CD14-positive monocyte (primary cell): Measurements from ENCODE around the gene TOMM40L. TPM values are rescaled to one million over a fixed set of nuclear protein-coding genes. Genes with fewer than 3 reads are reported as not detected.

Experiments used
- DNase-seq, 3 donors: peaks; one replicate each; pipeline ENCODE4 v3.0.0-alpha.2; 2011 to 2022
- H2AFZ ChIP-seq: 2 replicates; pipeline ENCODE4 v1.6.0; 2012; ENCODE audit warnings: mild to moderate bottlenecking, low read depth, low read length, inconsistent platforms; ENCODE audit not compliant: insufficient read depth, poor library complexity, severe bottlenecking
- H3K27ac ChIP-seq, 2 donors: 1 replicate in 1 of 2; 2 replicates in 1 of 2; pipeline ENCODE4 v1.5.1; 2012 to 2013; ENCODE audit warnings: low read length in 2 of 2, control low read depth in 1 of 2, inconsistent platforms in 1 of 2, low read depth in 1 of 2, mild to moderate bottlenecking in 1 of 2
- H3K27me3 ChIP-seq, 2 donors: one replicate each; pipeline versions ENCODE4 v1.6.0 to v1.6.1; 2011 to 2013; ENCODE audit warnings: low read length in 2 of 2; ENCODE audit not compliant: control insufficient read depth in 2 of 2, insufficient read depth in 2 of 2
- H3K36me3 ChIP-seq, 2 donors: replicated peaks in 1 of 2; 1 replicate in 1 of 2; 2 replicates in 1 of 2; pipeline versions ENCODE4 v1.5.1 to v1.6.1; 2012 to 2013; ENCODE audit warnings: low read length in 2 of 2, control low read depth in 1 of 2, inconsistent platforms in 1 of 2, mild to moderate bottlenecking in 1 of 2; ENCODE audit not compliant: insufficient read depth in 2 of 2, control insufficient read depth in 1 of 2
- H3K4me1 ChIP-seq, 2 donors: 1 replicate in 1 of 2; 2 replicates in 1 of 2; pipeline versions ENCODE4 v1.5.1 to v1.6.1; 2012 to 2013; ENCODE audit warnings: low read length in 2 of 2, control low read depth in 1 of 2, inconsistent platforms in 1 of 2, mild to moderate bottlenecking in 1 of 2, moderate library complexity in 1 of 2; ENCODE audit not compliant: insufficient read depth in 2 of 2, control insufficient read depth in 1 of 2
- H3K4me2 ChIP-seq: replicated peaks from 2 replicates; pipeline ENCODE3; 2012; ENCODE audit warnings: low read length, moderate library complexity, mild to moderate bottlenecking; ENCODE audit not compliant: poor library complexity, severe bottlenecking; ENCODE audit errors: extremely low read depth
- H3K4me3 ChIP-seq, 3 experiments: fragments of 200-600 bp in 1 of 3; sonication (generic) in 1 of 3; replicated peaks in 1 of 3; 1 replicate in 2 of 3; 2 replicates in 1 of 3; pipeline ENCODE4 v1.5.1; 2011 to 2013; ENCODE audit warnings: low read length in 3 of 3, mild to moderate bottlenecking in 3 of 3, control low read depth in 2 of 3, low read depth in 2 of 3, inconsistent platforms in 1 of 3, moderate library complexity in 1 of 3
- H3K79me2 ChIP-seq: 2 replicates; pipeline ENCODE4 v1.6.0; 2012; ENCODE audit warnings: mild to moderate bottlenecking, control low read depth, inconsistent platforms, low read length, moderate library complexity; ENCODE audit not compliant: insufficient read depth
- H3K9ac ChIP-seq: 2 replicates; pipeline ENCODE4 v1.6.0; 2017; ENCODE audit warnings: low read length, mild to moderate bottlenecking; ENCODE audit not compliant: insufficient read depth, poor library complexity, severe bottlenecking
- H3K9me3 ChIP-seq, 2 donors: replicated peaks in 1 of 2; 1 replicate in 1 of 2; 2 replicates in 1 of 2; pipeline versions ENCODE4 v1.5.1 to v1.6.1; 2012 to 2013; ENCODE audit warnings: low read length in 2 of 2, control low read depth in 1 of 2; ENCODE audit not compliant: control insufficient read depth in 1 of 2, insufficient read depth in 1 of 2
- H4K20me1 ChIP-seq: 2 replicates; pipeline ENCODE4 v1.6.0; 2012; ENCODE audit warnings: mild to moderate bottlenecking, low read length, control low read depth, moderate library complexity; ENCODE audit not compliant: insufficient read depth
- H3K27ac Mint-ChIP-seq, 7 donors: one replicate each; pipeline ENCODE4 v1.8.0; 2020; ENCODE audit warnings: mild to moderate bottlenecking in 7 of 7, mixed read lengths in 7 of 7, moderate library complexity in 6 of 7, inconsistent platforms in 2 of 7
- H3K27me3 Mint-ChIP-seq, 3 donors: one replicate each; pipeline ENCODE4 v1.8.0; 2021 to 2022; ENCODE audit warnings: low read depth in 3 of 3, mild to moderate bottlenecking in 3 of 3, mixed read lengths in 3 of 3, moderate library complexity in 3 of 3, inconsistent platforms in 1 of 3
- H3K36me3 Mint-ChIP-seq, 2 donors: one replicate each; pipeline ENCODE4 v1.8.0; 2020; ENCODE audit warnings: mixed read lengths in 2 of 2, inconsistent platforms in 1 of 2, mild to moderate bottlenecking in 1 of 2
- H3K4me1 Mint-ChIP-seq: one replicate; pipeline ENCODE4 v1.8.0; 2020; ENCODE audit warnings: mild to moderate bottlenecking, mixed read lengths
- H3K4me3 Mint-ChIP-seq, 2 donors: one replicate each; pipeline ENCODE4 v1.8.0; 2020; ENCODE audit warnings: mild to moderate bottlenecking in 2 of 2, mixed read lengths in 2 of 2, moderate library complexity in 1 of 2
- H3K9me3 Mint-ChIP-seq, 7 donors: one replicate each; pipeline ENCODE4 v1.8.0; 2020 to 2022; ENCODE audit warnings: mixed read lengths in 7 of 7, mild to moderate bottlenecking in 6 of 7, moderate library complexity in 6 of 7, inconsistent platforms in 2 of 7
- CTCF ChIP-seq: fragments of 200-600 bp; IDR thresholded peaks from one replicate; pipeline ENCODE4 v1.8.0; 2022; ENCODE audit warnings: antibody characterized with exemption, mild to moderate bottlenecking
- WGBS: methylation state at CpG from one replicate; pipeline ENCODE4 v1.1.5; 2013; ENCODE audit warnings: missing lambda C conversion rate; ENCODE audit not compliant: insufficient coverage; 5-methylcytosine and 5-hydroxymethylcytosine counted together
- intact Hi-C, 2 donors: fragments of 100-400 bp; cut with micrococcal nuclease; formaldehyde crosslinking; loops; one replicate each; pipeline versions ENCODE4 v1.15.0 to v1.15.1; 2023
- polyA plus RNA-seq, 3 donors: library from polyadenylated mRNA; depleted of rRNA in 1 of 3; unstranded in 2 of 3; stranded (reverse) in 1 of 3; fragments of 300-500 nt in 2 of 3; fragments of >200 nt in 1 of 3; fragmentation: Illumina TruSeq in 2 of 3; gene quantifications; 1 replicate in 2 of 3; 2 replicates in 1 of 3; pipeline ENCODE4 v1.2.3, GENCODE V29; 2012 to 2021

The TOMM40L gene
- polyA plus RNA-seq, 3 donors: 3.8 to 31.5 (median 5.2) TPM

DNA sequence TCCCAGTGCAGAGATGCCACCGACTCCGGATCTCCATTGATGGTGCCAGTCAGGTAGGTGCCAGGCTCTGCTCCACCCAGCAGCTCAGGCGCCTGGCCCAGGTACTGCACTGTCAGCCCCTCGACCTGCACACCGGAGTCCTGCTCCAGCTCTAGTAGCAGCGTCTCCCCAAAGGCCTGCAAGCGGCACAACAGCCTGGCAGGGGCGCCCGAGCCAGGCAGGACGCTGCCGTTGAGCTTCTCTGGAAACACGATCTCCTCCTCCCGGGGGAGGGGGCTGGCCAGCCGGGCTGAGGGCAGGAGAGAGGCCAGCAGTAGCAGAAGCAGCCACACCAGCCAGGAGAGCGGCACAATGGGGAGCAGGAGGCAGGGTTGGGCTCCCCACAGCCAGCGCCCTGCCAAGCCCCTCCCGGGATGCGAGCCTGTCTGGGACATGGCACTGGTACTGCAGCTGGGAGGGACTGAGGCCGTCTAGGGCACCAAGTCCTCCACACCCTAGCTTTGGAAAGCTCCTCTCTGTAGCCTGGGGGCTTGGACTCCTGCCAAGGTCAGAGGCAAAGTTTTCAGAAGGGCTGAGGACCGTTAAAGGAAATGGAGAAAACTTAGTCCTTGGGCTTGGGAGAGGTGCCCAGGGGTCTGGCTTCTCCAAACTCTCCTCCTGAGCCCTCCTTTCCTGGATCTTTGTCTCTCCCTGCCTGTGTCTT, 27.5 kb upstream of the TOMM40L start:
- WGBS: 93% methylated on average over 18 of the region's 20 CpGs

GRCh38 chr1:161198897-161199431, 26.9 kb upstream of the TOMM40L start, which contains the start of gene ADAMTS4:
Gene ADAMTS4, minus strand, starts transcription at chr1:161199054. Its CDS starts 427 bp downstream, at chr1:161198627.
- Mint-ChIP-seq H3K27ac (peak within 1 kb of the TSS in 1 of 7 donors; percentile 5), H3K4me3 (no peak within 1 kb of the TSS), H3K36me3 (peaks cover 2 to 7% of the 10 kb centered on the region in 2 donors), H3K9me3 (no peaks in the 10 kb centered on the region), H3K27me3 (peaks cover 0 to 2% (median 1%) of the 10 kb centered on the region in 3 donors), H3K4me1 (peaks cover 62% of the 10 kb centered on the region)
- Histone ChIP-seq H4K20me1 (no peaks in the 10 kb centered on the region), H3K27ac (no peak within 1 kb of the TSS), H3K9me3 (no peaks in the 10 kb centered on the region), H3K4me1 (peaks cover 56 to 69% of the 10 kb centered on the region in 2 donors), H3K9ac (no peak within 1 kb of the TSS), H3K4me2 (no peak within 1 kb of the TSS), H2AFZ (no peak within 1 kb of the TSS), H3K27me3 (no peaks in the 10 kb centered on the region), H3K36me3 (peaks cover 0 to 9% of the 10 kb centered on the region in 2 donors), H3K4me3 (no peak within 1 kb of the TSS), H3K79me2 (peaks cover 19% of the 10 kb centered on the region)
- intact Hi-C loops: no loop called here
- DNase-seq: no peak
- no peak for TF ChIP-seq CTCF
- WGBS: 81% methylated on average over 5 of the region's 11 CpGs

More for the DNA sequence above, 27.5 kb upstream of the TOMM40L start:
- H3K27me3 ChIP-seq: no peaks in the 10 kb centered on the region
- H3K4me3 Mint-ChIP-seq: no peak overlapping the region
- peaks cover 58 to 65% of the 10 kb centered on the region in 2 donors for H3K4me1 ChIP-seq
- H3K27ac ChIP-seq: no peak overlapping the region
- H3K9me3 ChIP-seq: no peaks in the 10 kb centered on the region
- H4K20me1 ChIP-seq: no peaks in the 10 kb centered on the region
- no peak overlapping the region for H3K4me2 ChIP-seq
- H3K4me3 ChIP-seq: no peak overlapping the region
- H3K36me3 ChIP-seq: peaks cover 0 to 2% of the 10 kb centered on the region in 2 donors
- H2AFZ ChIP-seq: no peak overlapping the region
- H3K9ac ChIP-seq: no peak overlapping the region
- intact Hi-C loops: no loop called here
- peaks cover 0 to under 1% of the 10 kb centered on the region in 2 donors for H3K36me3 Mint-ChIP-seq
- no peak overlapping the region for H3K27ac Mint-ChIP-seq
- peaks cover 59% of the 10 kb centered on the region for H3K4me1 Mint-ChIP-seq
- H3K27me3 Mint-ChIP-seq: peaks cover 0 to 2% (median 1%) of the 10 kb centered on the region in 3 donors
- no peak for TF ChIP-seq CTCF
- DNase-seq: no peak
- H3K79me2 ChIP-seq: peaks cover 12% of the 10 kb centered on the region
- H3K9me3 Mint-ChIP-seq: no peaks in the 10 kb centered on the region
